HFFc6 (cell line): ENCODE measurements around the gene CLCN1. TPM values are rescaled to one million over a fixed set of nuclear protein-coding genes. Genes with fewer than 3 reads are reported as not detected.

ENCODE experiments used
- DNase-seq: peaks from one replicate; pipeline ENCODE4 v3.0.0-alpha.2; 2018
- H3K27ac Mint-ChIP-seq: 2 replicates; pipeline ENCODE4 v1.8.0; 2020; ENCODE audit warnings: mild to moderate bottlenecking, mixed read lengths
- H3K27me3 Mint-ChIP-seq: 2 replicates; pipeline ENCODE4 v1.8.0; 2021; ENCODE audit warnings: mild to moderate bottlenecking, moderate library complexity, mixed read lengths; ENCODE audit not compliant: insufficient read depth
- H3K36me3 Mint-ChIP-seq: 2 replicates; pipeline ENCODE4 v1.8.0; 2021; ENCODE audit warnings: low read depth, mixed read lengths
- H3K4me1 Mint-ChIP-seq: 2 replicates; pipeline ENCODE4 v1.8.0; 2020; ENCODE audit warnings: low read depth, mixed read lengths
- H3K4me3 Mint-ChIP-seq: 2 replicates; pipeline ENCODE4 v1.8.0; 2020; ENCODE audit warnings: mild to moderate bottlenecking, moderate library complexity, mixed read lengths
- H3K9me3 Mint-ChIP-seq: 2 replicates; pipeline ENCODE4 v1.8.0; 2020; ENCODE audit warnings: mild to moderate bottlenecking, mixed read lengths
- total RNA-seq, 6 experiments: library from RNA; stranded (reverse); fragmentation: NEBNext Ultra II Directional; extraction: Animal tissue kit (Norgen Biotek cat#: 25700); gene quantifications; 2 replicates in 1 of 6; 3 replicates in 5 of 6; pipeline ENCODE4 v1.2.3, GENCODE V29; 2021
- TF ChIP-seq, protein P1 (sequence below): fragments of 200-600 bp; sonication (generic); IDR thresholded peaks from 2 replicates; pipeline ENCODE4 v1.5.0; 2021; ENCODE audit warnings: antibody characterized with exemption, mild to moderate bottlenecking

Gene CLCN1
- total RNA-seq, 6 experiments from 2014 or later = not detected

DNA sequence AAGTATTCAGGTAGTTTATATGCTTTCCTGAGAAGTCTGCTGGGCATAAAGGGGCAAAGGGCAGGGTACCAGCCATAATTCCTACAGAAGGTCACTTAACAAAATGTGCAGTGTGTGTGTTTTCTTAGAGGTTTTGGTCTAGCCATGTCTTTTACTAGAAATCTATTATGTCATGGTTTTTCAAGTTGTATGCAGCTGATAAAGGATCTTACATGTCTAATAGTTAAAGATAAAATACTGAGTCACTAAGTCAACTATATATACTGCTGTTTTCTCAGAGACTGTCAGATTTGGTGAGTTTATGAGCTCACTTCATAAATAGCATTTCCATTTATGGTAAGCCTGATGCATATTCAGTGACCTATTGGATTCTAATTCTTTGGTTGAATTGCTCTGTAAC lies 20.0 kb upstream of the CLCN1 start:
- DNase-seq = peak; percentile 72
- H3K9me3 Mint-ChIP-seq = no peaks in the 10 kb centered on the region
- H3K4me3 Mint-ChIP-seq = peak overlapping the region; percentile 16; the same call in 1 of the 2 replicates
- no peaks in the 10 kb centered on the region for H3K27me3 Mint-ChIP-seq
- peaks cover 56% of the 10 kb centered on the region for H3K36me3 Mint-ChIP-seq
- peaks cover 63% of the 10 kb centered on the region for H3K4me1 Mint-ChIP-seq
- TF ChIP-seq, protein P1, sequence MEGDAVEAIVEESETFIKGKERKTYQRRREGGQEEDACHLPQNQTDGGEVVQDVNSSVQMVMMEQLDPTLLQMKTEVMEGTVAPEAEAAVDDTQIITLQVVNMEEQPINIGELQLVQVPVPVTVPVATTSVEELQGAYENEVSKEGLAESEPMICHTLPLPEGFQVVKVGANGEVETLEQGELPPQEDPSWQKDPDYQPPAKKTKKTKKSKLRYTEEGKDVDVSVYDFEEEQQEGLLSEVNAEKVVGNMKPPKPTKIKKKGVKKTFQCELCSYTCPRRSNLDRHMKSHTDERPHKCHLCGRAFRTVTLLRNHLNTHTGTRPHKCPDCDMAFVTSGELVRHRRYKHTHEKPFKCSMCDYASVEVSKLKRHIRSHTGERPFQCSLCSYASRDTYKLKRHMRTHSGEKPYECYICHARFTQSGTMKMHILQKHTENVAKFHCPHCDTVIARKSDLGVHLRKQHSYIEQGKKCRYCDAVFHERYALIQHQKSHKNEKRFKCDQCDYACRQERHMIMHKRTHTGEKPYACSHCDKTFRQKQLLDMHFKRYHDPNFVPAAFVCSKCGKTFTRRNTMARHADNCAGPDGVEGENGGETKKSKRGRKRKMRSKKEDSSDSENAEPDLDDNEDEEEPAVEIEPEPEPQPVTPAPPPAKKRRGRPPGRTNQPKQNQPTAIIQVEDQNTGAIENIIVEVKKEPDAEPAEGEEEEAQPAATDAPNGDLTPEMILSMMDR = no peak
- peak overlapping the region; percentile 57 for H3K27ac Mint-ChIP-seq

DNA sequence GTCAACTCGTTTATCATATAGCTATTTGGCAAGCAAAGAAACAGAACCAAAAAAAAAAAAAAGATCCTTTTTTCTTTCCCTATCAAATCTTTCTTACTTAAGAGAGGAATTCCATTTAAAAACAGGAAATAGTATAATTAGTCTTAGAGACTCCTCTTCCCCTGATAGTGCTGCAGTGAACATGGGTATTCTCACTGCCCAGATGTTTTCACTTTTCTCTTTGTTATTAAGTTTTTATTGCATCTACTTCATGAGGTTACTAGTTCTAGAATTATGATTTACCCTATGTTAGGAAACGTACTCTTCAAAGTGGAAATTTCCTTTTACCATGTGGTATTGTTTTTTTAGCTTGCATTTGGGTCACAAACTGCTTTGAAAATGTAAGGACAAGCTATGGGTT lies 19.2 kb upstream of the CLCN1 start:
- H3K27ac Mint-ChIP-seq = peak overlapping the region; percentile 57; the same call in 1 of the 2 replicates
- no peaks in the 10 kb centered on the region for H3K27me3 Mint-ChIP-seq
- no peak for DNase-seq
- peak overlapping the region; percentile 16; the same call in 1 of the 2 replicates for H3K4me3 Mint-ChIP-seq
- TF ChIP-seq, protein P1 = no peak
- H3K4me1 Mint-ChIP-seq = peaks cover 63% of the 10 kb centered on the region
- no peaks in the 10 kb centered on the region for H3K9me3 Mint-ChIP-seq
- peaks cover 57% of the 10 kb centered on the region for H3K36me3 Mint-ChIP-seq

DNA sequence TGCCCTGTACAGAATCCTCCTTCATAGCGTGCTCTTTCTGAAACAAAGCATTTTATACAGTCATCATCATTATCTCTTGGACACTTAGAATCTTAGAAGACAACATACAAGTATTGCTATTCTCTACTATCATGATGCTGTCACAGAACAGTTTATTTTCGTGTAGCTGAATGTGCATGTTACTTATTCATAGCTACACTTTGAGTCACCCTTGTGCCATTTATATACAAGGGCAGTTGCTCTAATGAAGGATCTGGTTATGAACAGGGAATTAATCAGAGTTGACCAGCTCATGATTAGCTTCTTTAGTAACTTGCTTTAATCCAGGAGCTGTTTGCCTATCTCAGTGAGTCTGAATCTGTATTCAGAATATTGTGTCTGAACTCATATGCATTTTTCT lies 16.6 kb upstream of the CLCN1 start:
- H3K4me3 Mint-ChIP-seq = no peak overlapping the region
- peak; percentile 74 for DNase-seq
- H3K27me3 Mint-ChIP-seq = no peaks in the 10 kb centered on the region

DNA sequence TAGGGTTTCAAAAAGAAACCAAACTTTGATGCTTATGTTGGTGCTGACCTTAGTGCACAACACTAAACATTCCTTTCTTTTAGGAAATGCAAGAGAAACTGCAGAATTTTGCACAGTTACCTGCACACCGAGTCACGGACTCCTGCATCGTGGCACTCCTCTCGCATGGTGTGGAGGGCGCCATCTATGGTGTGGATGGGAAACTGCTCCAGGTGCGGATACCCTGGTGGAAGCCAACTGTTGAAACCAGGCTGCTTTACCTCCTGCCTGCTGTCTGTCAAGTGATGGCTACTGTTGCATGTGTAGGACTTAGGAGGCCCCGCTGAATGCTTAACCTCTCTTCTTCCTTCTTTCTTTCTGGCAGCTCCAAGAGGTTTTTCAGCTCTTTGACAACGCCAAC lies 16.1 kb upstream of the CLCN1 start:
- Mint-ChIP-seq H3K4me1 (peaks cover 54% of the 10 kb centered on the region), H3K9me3 (no peaks in the 10 kb centered on the region), H3K36me3 (peaks cover 56% of the 10 kb centered on the region), H3K27me3 (no peaks in the 10 kb centered on the region), H3K27ac (no peak overlapping the region), H3K4me3 (no peak overlapping the region)
- TF ChIP-seq, protein P1 = peak; percentile 67
- no peak for DNase-seq

More for the DNA sequence above, 16.6 kb upstream of the CLCN1 start:
- no peaks in the 10 kb centered on the region for H3K9me3 Mint-ChIP-seq
- TF ChIP-seq, protein P1 = no peak
- H3K4me1 Mint-ChIP-seq = peaks cover 58% of the 10 kb centered on the region
- peak overlapping the region; percentile 30; the same call in 1 of the 2 replicates for H3K27ac Mint-ChIP-seq
- peaks cover 56% of the 10 kb centered on the region for H3K36me3 Mint-ChIP-seq

DNA sequence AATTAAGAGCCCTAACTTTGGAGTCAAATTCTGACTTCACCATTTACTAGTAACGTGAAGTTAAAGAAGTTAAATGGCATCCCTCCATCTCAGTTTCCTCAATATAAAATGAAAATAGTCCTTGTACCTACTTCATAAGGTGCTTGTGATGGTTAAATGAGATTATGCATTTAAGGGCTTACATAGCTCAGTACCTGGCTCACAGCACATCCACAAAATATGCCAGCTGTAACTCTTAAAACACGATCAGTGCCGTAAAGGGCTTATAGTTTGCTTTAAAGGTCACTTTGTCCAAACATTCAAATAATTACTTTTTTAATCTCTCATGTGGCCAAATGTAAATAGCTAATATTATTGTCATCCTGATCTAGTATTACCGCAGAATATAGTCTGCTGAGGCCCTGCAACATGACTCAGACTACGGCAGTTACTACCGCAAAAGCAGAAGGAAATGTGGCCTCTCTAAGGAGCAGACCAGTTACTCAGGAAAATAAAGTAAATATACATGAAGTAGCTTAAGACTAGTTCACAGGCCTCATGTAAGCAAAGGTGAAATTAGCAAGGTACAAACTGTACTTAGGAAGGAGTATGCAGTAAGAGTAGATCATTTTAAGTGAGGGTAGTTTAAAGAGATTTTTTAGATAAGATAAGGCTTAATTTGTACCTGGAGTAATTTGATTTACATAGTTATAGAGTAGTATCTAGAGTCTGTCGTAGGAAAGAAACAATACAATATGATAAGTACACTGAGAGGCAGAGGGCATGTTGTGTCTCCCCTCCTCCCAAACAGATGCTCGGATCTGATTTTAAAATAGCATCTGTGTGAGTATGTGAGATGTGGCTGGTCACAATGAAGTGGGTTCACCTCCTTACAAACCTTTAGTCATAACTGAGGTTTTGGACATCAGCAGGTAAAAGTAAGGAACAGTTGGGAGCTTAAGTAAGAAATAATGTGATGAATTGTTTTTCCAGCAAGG lies 14.7 kb upstream of the CLCN1 start:
- Mint-ChIP-seq H3K9me3 (no peaks in the 10 kb centered on the region), H3K36me3 (peaks cover 61% of the 10 kb centered on the region), H3K27ac (peak overlapping the region; percentile 19; the same call in 1 of the 2 replicates), H3K4me1 (peaks cover 40% of the 10 kb centered on the region), H3K27me3 (no peaks in the 10 kb centered on the region; the same call in 1 of the 2 replicates), H3K4me3 (no peak overlapping the region)
- peak; percentile 55 for DNase-seq
- TF ChIP-seq, protein P1 = no peak
